ENCODE measurements around the gene NCLN. TPM values are rescaled to one million over a fixed set of nuclear protein-coding genes. Genes with fewer than 3 reads are reported as not detected.

NCLN gene
- total and polyA plus RNA-seq, 9 of the 15 experiments (the other 6 are each of a cell fraction or from before 2014, with no cell fraction given), result 3.8 to 126 (median 39.6) TPM

DNA sequence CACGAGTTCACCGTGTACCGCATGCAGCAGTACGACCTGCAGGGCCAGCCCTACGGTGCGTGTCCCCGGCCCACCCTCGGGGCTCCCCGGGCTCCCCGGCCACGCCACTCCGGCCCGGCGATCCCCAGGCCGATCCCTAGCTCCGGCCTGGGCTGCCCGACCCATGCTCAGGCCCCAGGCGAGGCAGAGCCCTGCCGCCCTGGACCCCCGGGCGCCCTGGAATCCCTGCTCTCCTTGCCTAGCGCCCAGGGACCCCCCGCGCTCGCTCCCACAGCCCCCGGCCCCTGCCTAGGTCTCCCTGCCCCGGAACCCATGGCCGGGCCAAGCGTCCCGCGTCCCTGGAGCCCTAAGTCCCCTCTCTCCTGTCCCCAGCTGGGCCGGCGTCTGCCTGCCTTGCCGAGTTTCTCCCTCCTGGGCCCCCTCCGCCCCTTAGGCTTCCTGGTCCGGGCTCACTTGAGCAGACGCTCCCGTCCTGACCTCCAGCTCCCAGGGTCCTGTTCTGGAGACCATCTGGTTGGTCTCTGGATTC, 494 bp downstream of the NCLN start (continued):
- TF ChIP-seq, protein P1, sequence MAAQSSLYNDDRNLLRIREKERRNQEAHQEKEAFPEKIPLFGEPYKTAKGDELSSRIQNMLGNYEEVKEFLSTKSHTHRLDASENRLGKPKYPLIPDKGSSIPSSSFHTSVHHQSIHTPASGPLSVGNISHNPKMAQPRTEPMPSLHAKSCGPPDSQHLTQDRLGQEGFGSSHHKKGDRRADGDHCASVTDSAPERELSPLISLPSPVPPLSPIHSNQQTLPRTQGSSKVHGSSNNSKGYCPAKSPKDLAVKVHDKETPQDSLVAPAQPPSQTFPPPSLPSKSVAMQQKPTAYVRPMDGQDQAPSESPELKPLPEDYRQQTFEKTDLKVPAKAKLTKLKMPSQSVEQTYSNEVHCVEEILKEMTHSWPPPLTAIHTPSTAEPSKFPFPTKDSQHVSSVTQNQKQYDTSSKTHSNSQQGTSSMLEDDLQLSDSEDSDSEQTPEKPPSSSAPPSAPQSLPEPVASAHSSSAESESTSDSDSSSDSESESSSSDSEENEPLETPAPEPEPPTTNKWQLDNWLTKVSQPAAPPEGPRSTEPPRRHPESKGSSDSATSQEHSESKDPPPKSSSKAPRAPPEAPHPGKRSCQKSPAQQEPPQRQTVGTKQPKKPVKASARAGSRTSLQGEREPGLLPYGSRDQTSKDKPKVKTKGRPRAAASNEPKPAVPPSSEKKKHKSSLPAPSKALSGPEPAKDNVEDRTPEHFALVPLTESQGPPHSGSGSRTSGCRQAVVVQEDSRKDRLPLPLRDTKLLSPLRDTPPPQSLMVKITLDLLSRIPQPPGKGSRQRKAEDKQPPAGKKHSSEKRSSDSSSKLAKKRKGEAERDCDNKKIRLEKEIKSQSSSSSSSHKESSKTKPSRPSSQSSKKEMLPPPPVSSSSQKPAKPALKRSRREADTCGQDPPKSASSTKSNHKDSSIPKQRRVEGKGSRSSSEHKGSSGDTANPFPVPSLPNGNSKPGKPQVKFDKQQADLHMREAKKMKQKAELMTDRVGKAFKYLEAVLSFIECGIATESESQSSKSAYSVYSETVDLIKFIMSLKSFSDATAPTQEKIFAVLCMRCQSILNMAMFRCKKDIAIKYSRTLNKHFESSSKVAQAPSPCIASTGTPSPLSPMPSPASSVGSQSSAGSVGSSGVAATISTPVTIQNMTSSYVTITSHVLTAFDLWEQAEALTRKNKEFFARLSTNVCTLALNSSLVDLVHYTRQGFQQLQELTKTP (IDR thresholded peaks at IDR 0.05; ENCODE audit: low read depth in 1 of 2, partially characterized antibody in 2 of 2), result no peak
- peak; percentile 82 for TF ChIP-seq SAP30 (IDR thresholded peaks at IDR 0.05; ENCODE audit: borderline replicate concordance, insufficient read depth, low read depth, low read length, poor library complexity, severe bottlenecking)
- TF ChIP-seq SRF (CRISPR knock-in tag; IDR thresholded peaks at IDR 0.05), result peak in 1 of 2 experiments; percentile 76; a peak in 1 of 4 replicates
- TF ChIP-seq ARHGAP35 (IDR thresholded peaks at IDR 0.05; ENCODE audit: partially characterized antibody), result no peak
- 0 out of 2 replicates have a peak, but pooled peaks have one; percentile 10 for TF ChIP-seq FOXJ2 (tag; IDR thresholded peaks at IDR 0.05)
- TF ChIP-seq, protein P2, sequence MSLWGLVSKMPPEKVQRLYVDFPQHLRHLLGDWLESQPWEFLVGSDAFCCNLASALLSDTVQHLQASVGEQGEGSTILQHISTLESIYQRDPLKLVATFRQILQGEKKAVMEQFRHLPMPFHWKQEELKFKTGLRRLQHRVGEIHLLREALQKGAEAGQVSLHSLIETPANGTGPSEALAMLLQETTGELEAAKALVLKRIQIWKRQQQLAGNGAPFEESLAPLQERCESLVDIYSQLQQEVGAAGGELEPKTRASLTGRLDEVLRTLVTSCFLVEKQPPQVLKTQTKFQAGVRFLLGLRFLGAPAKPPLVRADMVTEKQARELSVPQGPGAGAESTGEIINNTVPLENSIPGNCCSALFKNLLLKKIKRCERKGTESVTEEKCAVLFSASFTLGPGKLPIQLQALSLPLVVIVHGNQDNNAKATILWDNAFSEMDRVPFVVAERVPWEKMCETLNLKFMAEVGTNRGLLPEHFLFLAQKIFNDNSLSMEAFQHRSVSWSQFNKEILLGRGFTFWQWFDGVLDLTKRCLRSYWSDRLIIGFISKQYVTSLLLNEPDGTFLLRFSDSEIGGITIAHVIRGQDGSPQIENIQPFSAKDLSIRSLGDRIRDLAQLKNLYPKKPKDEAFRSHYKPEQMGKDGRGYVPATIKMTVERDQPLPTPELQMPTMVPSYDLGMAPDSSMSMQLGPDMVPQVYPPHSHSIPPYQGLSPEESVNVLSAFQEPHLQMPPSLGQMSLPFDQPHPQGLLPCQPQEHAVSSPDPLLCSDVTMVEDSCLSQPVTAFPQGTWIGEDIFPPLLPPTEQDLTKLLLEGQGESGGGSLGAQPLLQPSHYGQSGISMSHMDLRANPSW (CRISPR knock-in tag; IDR thresholded peaks at IDR 0.05), result no peak
- TF ChIP-seq, protein P3, sequence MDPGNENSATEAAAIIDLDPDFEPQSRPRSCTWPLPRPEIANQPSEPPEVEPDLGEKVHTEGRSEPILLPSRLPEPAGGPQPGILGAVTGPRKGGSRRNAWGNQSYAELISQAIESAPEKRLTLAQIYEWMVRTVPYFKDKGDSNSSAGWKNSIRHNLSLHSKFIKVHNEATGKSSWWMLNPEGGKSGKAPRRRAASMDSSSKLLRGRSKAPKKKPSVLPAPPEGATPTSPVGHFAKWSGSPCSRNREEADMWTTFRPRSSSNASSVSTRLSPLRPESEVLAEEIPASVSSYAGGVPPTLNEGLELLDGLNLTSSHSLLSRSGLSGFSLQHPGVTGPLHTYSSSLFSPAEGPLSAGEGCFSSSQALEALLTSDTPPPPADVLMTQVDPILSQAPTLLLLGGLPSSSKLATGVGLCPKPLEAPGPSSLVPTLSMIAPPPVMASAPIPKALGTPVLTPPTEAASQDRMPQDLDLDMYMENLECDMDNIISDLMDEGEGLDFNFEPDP (CRISPR knock-in tag; IDR thresholded peaks at IDR 0.05), result no peak
- no peak for TF ChIP-seq OTX1 (CRISPR knock-in tag; IDR thresholded peaks at IDR 0.05)
- TF ChIP-seq RBBP5 (IDR thresholded peaks at IDR 0.05; ENCODE audit: borderline replicate concordance, insufficient read depth, low read length, poor library complexity, severe bottlenecking), result peak; percentile 58
- TF ChIP-seq BRD4 (IDR thresholded peaks at IDR 0.05), result no peak
- TF ChIP-seq ZNF140 (CRISPR knock-in tag; IDR thresholded peaks at IDR 0.05), result no peak
- TF ChIP-seq TAL1 (IDR thresholded peaks at IDR 0.05), result no peak
- TF ChIP-seq L3MBTL2 (IDR thresholded peaks at IDR 0.05), result no peak
